ENCODE measurements around the gene RCAN3. TPM values are rescaled to one million over a fixed set of nuclear protein-coding genes. Genes with fewer than 3 reads are reported as not detected.

The RCAN3 gene
- total RNA-seq, 1 experiment from 2014 or later: 25.6 TPM

- no peaks in the 10 kb centered on the region for H3K9me3 ChIP-seq (ENCODE audit: low read length)
- POLR2A ChIA-PET (ENCODE audit: unreplicated experiment): interaction anchor here (0.6 kb wide), 2 partner anchors 57 to 1338 kb away, joined by 4 to 7 read pairs; no protein-coding TSS in a partner anchor
These were observed 20.6 kb upstream of the RCAN3 start for GRCh38 chr1:24481843-24482610.

DNA sequence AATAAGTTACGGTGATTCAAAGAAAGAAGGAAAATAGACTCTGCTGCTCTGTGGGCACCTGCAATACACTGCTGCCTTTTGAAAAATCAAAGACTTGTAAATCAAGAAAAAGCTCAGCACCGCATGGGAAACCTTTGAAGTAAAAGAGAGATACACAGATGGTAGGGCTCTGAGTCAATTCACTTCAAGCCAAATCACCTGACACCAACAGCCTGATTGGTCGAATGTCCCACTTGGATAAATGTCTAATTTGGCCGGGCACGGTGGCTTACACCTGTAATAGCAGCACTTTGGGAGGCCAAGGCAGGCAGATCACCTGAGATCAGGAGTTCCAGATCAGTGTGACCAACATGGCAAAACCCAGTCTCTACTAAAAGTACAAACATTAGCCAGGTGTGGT lies 19.2 kb upstream of the RCAN3 start:
- H2AFZ ChIP-seq (ENCODE audit: low read length): no peak overlapping the region
- no peaks in the 10 kb centered on the region for H3F3A ChIP-seq (ENCODE audit: low read length, unreplicated experiment)
- no peak for TF ChIP-seq EZH2phosphoT487 (IDR thresholded peaks at IDR 0.05; ENCODE audit: borderline replicate concordance, low read length)
- no peak for TF ChIP-seq CTCF (conservative IDR thresholded peaks at IDR 0.05; ENCODE audit: low read depth, low read length)
- TF ChIP-seq EZH2 (IDR thresholded peaks at IDR 0.05; ENCODE audit: low read length, unreplicated experiment): no peak
- H3K9ac ChIP-seq (ENCODE audit: low read length): no peak overlapping the region
- intact Hi-C loops (cut with micrococcal nuclease): no loop called here
- BruUV-seq (replicated peaks): no TSS peak
- H3K9me3 ChIP-seq (ENCODE audit: low read length): no peaks in the 10 kb centered on the region
- no peaks in the 10 kb centered on the region for H3K9me2 ChIP-seq (replicated peaks; ENCODE audit: low read length)
- no peaks in the 10 kb centered on the region for H3K36me3 ChIP-seq (ENCODE audit: low read depth, low read length)
- H4K20me1 ChIP-seq (ENCODE audit: low read length): no peaks in the 10 kb centered on the region
- H3K27ac ChIP-seq (ENCODE audit: low read length): no peak overlapping the region
- CTCF ChIA-PET: no interaction called here
- DNase-seq (no peak), ATAC-seq (no peak)
- H3K4me3 ChIP-seq (ENCODE audit: low read length): no peak overlapping the region
- no peaks in the 10 kb centered on the region for H3K27me3 ChIP-seq (ENCODE audit: low read length)
- no peak overlapping the region for H3K4me2 ChIP-seq (ENCODE audit: low read length)
- no peaks in the 10 kb centered on the region for H3K79me2 ChIP-seq (ENCODE audit: low read length)
- POLR2A ChIA-PET (ENCODE audit: unreplicated experiment): no interaction called here
- H3K4me1 ChIP-seq (ENCODE audit: insufficient read depth, low read length): no peaks in the 10 kb centered on the region

More at GRCh38 chr1:24481843-24482610, 20.6 kb upstream of the RCAN3 start:
- H3K27ac ChIP-seq (ENCODE audit: low read length): no peak overlapping the region
- no peak for TF ChIP-seq EZH2phosphoT487 (IDR thresholded peaks at IDR 0.05; ENCODE audit: borderline replicate concordance, low read length)
- TF ChIP-seq CTCF (conservative IDR thresholded peaks at IDR 0.05; ENCODE audit: low read depth, low read length): no peak
- no peak for TF ChIP-seq EZH2 (IDR thresholded peaks at IDR 0.05; ENCODE audit: low read length, unreplicated experiment)
- CTCF ChIA-PET: no interaction called here
- intact Hi-C loops (cut with micrococcal nuclease): no loop called here
- no TSS peak for BruUV-seq (replicated peaks)
- H3K79me2 ChIP-seq (ENCODE audit: low read length): no peaks in the 10 kb centered on the region
- H4K20me1 ChIP-seq (ENCODE audit: low read length): no peaks in the 10 kb centered on the region
- H2AFZ ChIP-seq (ENCODE audit: low read length): no peak overlapping the region
- H3F3A ChIP-seq (ENCODE audit: low read length, unreplicated experiment): no peaks in the 10 kb centered on the region
- DNase-seq (no peak), ATAC-seq (no peak)
- H3K9me2 ChIP-seq (replicated peaks; ENCODE audit: low read length): no peaks in the 10 kb centered on the region
- H3K36me3 ChIP-seq (ENCODE audit: low read depth, low read length): no peaks in the 10 kb centered on the region
- no peaks in the 10 kb centered on the region for H3K27me3 ChIP-seq (ENCODE audit: low read length)
- no peak overlapping the region for H3K4me3 ChIP-seq (ENCODE audit: low read length)
- H3K4me2 ChIP-seq (ENCODE audit: low read length): no peak overlapping the region
- H3K9ac ChIP-seq (ENCODE audit: low read length): no peak overlapping the region
- H3K4me1 ChIP-seq (ENCODE audit: insufficient read depth, low read length): no peaks in the 10 kb centered on the region

DNA sequence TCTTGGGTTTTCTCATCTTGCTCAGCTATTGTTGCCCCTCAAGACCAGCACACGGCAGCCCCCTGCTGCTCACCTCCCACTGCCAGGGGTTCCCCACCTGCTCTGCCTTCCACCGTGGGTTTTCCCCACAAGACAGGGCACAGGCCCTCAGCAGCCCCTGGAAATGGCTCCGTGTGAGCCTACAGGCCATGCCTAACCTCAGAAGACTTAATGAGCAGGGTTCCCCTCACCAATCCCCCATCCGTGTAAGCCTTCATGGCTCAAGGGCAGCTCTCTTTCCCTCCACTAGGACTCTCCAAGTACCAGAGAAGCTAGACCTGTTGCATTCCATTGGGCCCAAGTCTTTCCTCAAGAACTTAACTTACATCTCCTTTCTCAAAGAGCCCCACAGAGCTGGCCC lies 18.4 kb upstream of the RCAN3 start:
- no peak overlapping the region for H3K4me3 ChIP-seq (ENCODE audit: low read length)
- TF ChIP-seq CTCF (conservative IDR thresholded peaks at IDR 0.05; ENCODE audit: low read depth, low read length): no peak
- TF ChIP-seq EZH2phosphoT487 (IDR thresholded peaks at IDR 0.05; ENCODE audit: borderline replicate concordance, low read length): no peak
- no peak for TF ChIP-seq EZH2 (IDR thresholded peaks at IDR 0.05; ENCODE audit: low read length, unreplicated experiment)
- POLR2A ChIA-PET (ENCODE audit: unreplicated experiment): interaction anchor here (0.6 kb wide), 1 partner anchor 69 kb away, joined by 3 read pairs; no protein-coding TSS in a partner anchor

More for the DNA sequence above, 18.4 kb upstream of the RCAN3 start:
- CTCF ChIA-PET: no interaction called here
- Histone ChIP-seq H4K20me1 (ENCODE audit: low read length) (no peaks in the 10 kb centered on the region), H3F3A (ENCODE audit: low read length, unreplicated experiment) (no peaks in the 10 kb centered on the region), H3K36me3 (ENCODE audit: low read depth, low read length) (no peaks in the 10 kb centered on the region), H3K4me2 (ENCODE audit: low read length) (no peak overlapping the region), H3K27me3 (ENCODE audit: low read length) (no peaks in the 10 kb centered on the region), H3K9me3 (ENCODE audit: low read length) (no peaks in the 10 kb centered on the region), H2AFZ (ENCODE audit: low read length) (no peak overlapping the region), H3K9ac (ENCODE audit: low read length) (no peak overlapping the region), H3K9me2 (replicated peaks; ENCODE audit: low read length) (no peaks in the 10 kb centered on the region), H3K4me1 (ENCODE audit: insufficient read depth, low read length) (no peaks in the 10 kb centered on the region), H3K27ac (ENCODE audit: low read length) (no peak overlapping the region), H3K79me2 (ENCODE audit: low read length) (no peaks in the 10 kb centered on the region)
- BruUV-seq (replicated peaks): no TSS peak
- ATAC-seq (no peak), DNase-seq (no peak)
- intact Hi-C loops (cut with micrococcal nuclease): no loop called here

All from PC-3 (cell line).